ENCODE measurements around the gene PRKCE.

DNA sequence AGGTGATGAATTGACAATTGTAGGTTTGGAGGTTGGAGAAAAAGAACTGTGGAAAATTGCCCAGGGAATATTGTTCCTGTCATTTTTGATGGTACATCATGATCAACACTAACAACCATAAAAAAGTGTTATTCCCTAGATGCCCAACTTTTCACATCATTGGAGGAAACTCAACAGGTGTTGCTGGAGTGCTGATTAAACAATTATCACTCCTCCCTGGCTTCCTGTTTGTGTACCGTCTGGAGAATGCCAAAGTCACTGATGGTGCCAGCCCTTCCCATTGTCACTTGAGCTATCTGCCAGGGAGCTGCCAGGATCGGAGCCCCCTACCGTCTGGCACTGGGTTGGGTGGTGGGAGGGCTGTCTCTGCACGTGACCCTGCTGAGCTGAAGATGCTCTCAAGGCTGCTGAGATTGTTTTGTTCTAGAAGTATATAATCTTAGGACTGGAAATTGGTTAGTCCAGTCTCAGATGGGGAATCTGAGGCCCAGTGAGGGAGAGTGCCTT, 156.9 kb downstream of the PRKCE start:
- TF ChIP-seq, protein P1, sequence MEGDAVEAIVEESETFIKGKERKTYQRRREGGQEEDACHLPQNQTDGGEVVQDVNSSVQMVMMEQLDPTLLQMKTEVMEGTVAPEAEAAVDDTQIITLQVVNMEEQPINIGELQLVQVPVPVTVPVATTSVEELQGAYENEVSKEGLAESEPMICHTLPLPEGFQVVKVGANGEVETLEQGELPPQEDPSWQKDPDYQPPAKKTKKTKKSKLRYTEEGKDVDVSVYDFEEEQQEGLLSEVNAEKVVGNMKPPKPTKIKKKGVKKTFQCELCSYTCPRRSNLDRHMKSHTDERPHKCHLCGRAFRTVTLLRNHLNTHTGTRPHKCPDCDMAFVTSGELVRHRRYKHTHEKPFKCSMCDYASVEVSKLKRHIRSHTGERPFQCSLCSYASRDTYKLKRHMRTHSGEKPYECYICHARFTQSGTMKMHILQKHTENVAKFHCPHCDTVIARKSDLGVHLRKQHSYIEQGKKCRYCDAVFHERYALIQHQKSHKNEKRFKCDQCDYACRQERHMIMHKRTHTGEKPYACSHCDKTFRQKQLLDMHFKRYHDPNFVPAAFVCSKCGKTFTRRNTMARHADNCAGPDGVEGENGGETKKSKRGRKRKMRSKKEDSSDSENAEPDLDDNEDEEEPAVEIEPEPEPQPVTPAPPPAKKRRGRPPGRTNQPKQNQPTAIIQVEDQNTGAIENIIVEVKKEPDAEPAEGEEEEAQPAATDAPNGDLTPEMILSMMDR (IDR thresholded peaks at IDR 0.05) = no peak
- TF ChIP-seq POLR2A (IDR thresholded peaks at IDR 0.05) = no peak
